ENCODE measurements around the gene SPIN1.

- peak; percentile 19; the same call in 1 of the 2 replicates for TF ChIP-seq EGR1 (IDR thresholded peaks at IDR 0.05)
- peak; percentile 53; the same call in 1 of the 2 replicates for TF ChIP-seq ZBTB7A (IDR thresholded peaks at IDR 0.05; ENCODE audit: low read depth)
- TF ChIP-seq CREB1 (IDR thresholded peaks at IDR 0.05; ENCODE audit: low read depth): no peak
- no peak for TF ChIP-seq YY1 (IDR thresholded peaks at IDR 0.05; ENCODE audit: low read depth)
- TF ChIP-seq, protein P1, sequence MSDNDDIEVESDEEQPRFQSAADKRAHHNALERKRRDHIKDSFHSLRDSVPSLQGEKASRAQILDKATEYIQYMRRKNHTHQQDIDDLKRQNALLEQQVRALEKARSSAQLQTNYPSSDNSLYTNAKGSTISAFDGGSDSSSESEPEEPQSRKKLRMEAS (IDR thresholded peaks at IDR 0.05): peak; percentile 39
These were observed 802 bp downstream of the SPIN1 start for GRCh38 chr9:88388886-88389605.
